Measurements from ENCODE around the gene UBAC2.
"Not testable (repeated sequence)": the region's sequence is repeated elsewhere in the genome, so short reads cannot be mapped to it uniquely, and the experiment has no call there.

UBAC2 gene

DNA sequence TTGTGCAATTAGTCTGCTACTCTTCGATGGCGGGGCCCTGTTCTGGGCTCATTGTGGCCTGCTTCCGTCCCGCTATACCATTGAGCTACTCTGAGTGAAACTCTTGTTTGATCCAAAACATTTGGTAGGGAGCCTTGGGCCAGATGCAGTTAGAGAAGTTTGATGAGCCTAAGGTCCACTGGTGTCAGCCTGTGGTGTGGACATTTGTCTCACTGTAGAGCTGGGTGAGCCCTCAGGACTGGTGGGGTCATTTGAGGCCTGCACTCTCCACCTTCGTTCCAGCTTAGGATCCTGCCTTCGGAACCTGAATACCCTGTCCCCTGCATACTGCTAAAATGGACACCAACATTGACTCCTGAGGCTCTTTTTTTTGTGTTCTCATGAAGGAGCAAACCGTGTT lies 6.9 kb downstream of the UBAC2 start:
- no peak for ATAC-seq
- TF ChIP-seq BACH2 (CRISPR knock-in tag; IDR thresholded peaks at IDR 0.05; ENCODE audit: borderline replicate concordance) (no peak), SNAI2 (CRISPR knock-in tag; IDR thresholded peaks at IDR 0.05) (no peak), ZFP3 (CRISPR knock-in tag; IDR thresholded peaks at IDR 0.05) (no peak), GLIS3 (CRISPR knock-in tag; IDR thresholded peaks at IDR 0.05) (no peak), ESRRG (CRISPR knock-in tag; IDR thresholded peaks at IDR 0.05) (no peak), CSDC2 (CRISPR knock-in tag; IDR thresholded peaks at IDR 0.05) (no peak), ZNF70 (CRISPR knock-in tag; IDR thresholded peaks at IDR 0.05) (no peak), ZNF565 (CRISPR knock-in tag; conservative IDR thresholded peaks at IDR 0.05; ENCODE audit: low read depth) (no peak), OSR1 (CRISPR knock-in tag; IDR thresholded peaks at IDR 0.05) (no peak), ISL1 (CRISPR knock-in tag; IDR thresholded peaks at IDR 0.05) (no peak), PPARA (CRISPR knock-in tag; IDR thresholded peaks at IDR 0.05; ENCODE audit: borderline replicate concordance) (no peak)
- TF ChIP-seq, protein P1, sequence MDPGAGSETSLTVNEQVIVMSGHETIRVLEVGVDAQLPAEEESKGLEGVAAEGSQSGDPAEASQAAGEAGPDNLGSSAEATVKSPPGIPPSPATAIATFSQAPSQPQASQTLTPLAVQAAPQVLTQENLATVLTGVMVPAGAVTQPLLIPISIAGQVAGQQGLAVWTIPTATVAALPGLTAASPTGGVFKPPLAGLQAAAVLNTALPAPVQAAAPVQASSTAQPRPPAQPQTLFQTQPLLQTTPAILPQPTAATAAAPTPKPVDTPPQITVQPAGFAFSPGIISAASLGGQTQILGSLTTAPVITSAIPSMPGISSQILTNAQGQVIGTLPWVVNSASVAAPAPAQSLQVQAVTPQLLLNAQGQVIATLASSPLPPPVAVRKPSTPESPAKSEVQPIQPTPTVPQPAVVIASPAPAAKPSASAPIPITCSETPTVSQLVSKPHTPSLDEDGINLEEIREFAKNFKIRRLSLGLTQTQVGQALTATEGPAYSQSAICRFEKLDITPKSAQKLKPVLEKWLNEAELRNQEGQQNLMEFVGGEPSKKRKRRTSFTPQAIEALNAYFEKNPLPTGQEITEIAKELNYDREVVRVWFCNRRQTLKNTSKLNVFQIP (CRISPR knock-in tag; IDR thresholded peaks at IDR 0.05; ENCODE audit: borderline replicate concordance, low read depth) = no peak
- TF ChIP-seq, protein P2, sequence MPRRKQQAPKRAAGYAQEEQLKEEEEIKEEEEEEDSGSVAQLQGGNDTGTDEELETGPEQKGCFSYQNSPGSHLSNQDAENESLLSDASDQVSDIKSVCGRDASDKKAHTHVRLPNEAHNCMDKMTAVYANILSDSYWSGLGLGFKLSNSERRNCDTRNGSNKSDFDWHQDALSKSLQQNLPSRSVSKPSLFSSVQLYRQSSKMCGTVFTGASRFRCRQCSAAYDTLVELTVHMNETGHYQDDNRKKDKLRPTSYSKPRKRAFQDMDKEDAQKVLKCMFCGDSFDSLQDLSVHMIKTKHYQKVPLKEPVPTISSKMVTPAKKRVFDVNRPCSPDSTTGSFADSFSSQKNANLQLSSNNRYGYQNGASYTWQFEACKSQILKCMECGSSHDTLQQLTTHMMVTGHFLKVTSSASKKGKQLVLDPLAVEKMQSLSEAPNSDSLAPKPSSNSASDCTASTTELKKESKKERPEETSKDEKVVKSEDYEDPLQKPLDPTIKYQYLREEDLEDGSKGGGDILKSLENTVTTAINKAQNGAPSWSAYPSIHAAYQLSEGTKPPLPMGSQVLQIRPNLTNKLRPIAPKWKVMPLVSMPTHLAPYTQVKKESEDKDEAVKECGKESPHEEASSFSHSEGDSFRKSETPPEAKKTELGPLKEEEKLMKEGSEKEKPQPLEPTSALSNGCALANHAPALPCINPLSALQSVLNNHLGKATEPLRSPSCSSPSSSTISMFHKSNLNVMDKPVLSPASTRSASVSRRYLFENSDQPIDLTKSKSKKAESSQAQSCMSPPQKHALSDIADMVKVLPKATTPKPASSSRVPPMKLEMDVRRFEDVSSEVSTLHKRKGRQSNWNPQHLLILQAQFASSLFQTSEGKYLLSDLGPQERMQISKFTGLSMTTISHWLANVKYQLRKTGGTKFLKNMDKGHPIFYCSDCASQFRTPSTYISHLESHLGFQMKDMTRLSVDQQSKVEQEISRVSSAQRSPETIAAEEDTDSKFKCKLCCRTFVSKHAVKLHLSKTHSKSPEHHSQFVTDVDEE (CRISPR knock-in tag; IDR thresholded peaks at IDR 0.05) = no peak
- TF ChIP-seq, protein P3, sequence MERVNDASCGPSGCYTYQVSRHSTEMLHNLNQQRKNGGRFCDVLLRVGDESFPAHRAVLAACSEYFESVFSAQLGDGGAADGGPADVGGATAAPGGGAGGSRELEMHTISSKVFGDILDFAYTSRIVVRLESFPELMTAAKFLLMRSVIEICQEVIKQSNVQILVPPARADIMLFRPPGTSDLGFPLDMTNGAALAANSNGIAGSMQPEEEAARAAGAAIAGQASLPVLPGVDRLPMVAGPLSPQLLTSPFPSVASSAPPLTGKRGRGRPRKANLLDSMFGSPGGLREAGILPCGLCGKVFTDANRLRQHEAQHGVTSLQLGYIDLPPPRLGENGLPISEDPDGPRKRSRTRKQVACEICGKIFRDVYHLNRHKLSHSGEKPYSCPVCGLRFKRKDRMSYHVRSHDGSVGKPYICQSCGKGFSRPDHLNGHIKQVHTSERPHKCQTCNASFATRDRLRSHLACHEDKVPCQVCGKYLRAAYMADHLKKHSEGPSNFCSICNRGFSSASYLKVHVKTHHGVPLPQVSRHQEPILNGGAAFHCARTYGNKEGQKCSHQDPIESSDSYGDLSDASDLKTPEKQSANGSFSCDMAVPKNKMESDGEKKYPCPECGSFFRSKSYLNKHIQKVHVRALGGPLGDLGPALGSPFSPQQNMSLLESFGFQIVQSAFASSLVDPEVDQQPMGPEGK (CRISPR knock-in tag; IDR thresholded peaks at IDR 0.05; ENCODE audit: borderline replicate concordance) = no peak
- TF ChIP-seq, protein P4, sequence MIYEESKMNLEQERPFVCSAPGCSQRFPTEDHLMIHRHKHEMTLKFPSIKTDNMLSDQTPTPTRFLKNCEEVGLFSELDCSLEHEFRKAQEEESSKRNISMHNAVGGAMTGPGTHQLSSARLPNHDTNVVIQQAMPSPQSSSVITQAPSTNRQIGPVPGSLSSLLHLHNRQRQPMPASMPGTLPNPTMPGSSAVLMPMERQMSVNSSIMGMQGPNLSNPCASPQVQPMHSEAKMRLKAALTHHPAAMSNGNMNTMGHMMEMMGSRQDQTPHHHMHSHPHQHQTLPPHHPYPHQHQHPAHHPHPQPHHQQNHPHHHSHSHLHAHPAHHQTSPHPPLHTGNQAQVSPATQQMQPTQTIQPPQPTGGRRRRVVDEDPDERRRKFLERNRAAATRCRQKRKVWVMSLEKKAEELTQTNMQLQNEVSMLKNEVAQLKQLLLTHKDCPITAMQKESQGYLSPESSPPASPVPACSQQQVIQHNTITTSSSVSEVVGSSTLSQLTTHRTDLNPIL (CRISPR knock-in tag; IDR thresholded peaks at IDR 0.05; ENCODE audit: low read depth) = no peak

DNA sequence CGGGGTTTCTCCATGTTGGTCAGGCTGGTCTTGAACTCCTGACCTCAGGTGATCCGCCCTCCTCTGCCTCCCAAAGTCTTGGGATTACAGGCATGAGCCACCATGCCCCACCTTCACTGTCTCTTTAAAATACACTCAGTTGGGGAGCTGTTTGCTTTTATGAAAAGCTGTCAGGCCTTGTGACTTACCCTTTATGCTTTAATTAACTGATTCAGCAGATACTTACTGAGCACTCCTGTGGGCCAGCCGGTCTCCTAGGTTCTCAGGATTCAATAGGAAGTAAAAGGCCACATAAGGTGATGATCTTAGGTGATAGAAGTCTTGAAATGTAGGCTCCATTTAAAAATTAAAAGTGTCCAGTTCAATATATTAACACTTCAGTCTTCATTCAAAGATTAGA lies 7.5 kb downstream of the UBAC2 start:
- no peak for ATAC-seq
- TF ChIP-seq ZNF8 (CRISPR knock-in tag; IDR thresholded peaks at IDR 0.05) = no peak
- no peak for TF ChIP-seq ZNF565 (CRISPR knock-in tag; conservative IDR thresholded peaks at IDR 0.05; ENCODE audit: low read depth)
- no peak for TF ChIP-seq ARNTL (CRISPR knock-in tag; IDR thresholded peaks at IDR 0.05; ENCODE audit: borderline replicate concordance, low read depth)
- no peak for TF ChIP-seq ISL1 (CRISPR knock-in tag; IDR thresholded peaks at IDR 0.05)
- TF ChIP-seq, protein P2 (CRISPR knock-in tag; IDR thresholded peaks at IDR 0.05) = no peak
- no peak for TF ChIP-seq CSDC2 (CRISPR knock-in tag; IDR thresholded peaks at IDR 0.05)
- TF ChIP-seq ZC3H10 (CRISPR knock-in tag; IDR thresholded peaks at IDR 0.05) = no peak
- TF ChIP-seq OSR1 (CRISPR knock-in tag; IDR thresholded peaks at IDR 0.05) = no peak
- no peak for TF ChIP-seq TCF4 (CRISPR knock-in tag; IDR thresholded peaks at IDR 0.05; ENCODE audit: borderline replicate concordance)

DNA sequence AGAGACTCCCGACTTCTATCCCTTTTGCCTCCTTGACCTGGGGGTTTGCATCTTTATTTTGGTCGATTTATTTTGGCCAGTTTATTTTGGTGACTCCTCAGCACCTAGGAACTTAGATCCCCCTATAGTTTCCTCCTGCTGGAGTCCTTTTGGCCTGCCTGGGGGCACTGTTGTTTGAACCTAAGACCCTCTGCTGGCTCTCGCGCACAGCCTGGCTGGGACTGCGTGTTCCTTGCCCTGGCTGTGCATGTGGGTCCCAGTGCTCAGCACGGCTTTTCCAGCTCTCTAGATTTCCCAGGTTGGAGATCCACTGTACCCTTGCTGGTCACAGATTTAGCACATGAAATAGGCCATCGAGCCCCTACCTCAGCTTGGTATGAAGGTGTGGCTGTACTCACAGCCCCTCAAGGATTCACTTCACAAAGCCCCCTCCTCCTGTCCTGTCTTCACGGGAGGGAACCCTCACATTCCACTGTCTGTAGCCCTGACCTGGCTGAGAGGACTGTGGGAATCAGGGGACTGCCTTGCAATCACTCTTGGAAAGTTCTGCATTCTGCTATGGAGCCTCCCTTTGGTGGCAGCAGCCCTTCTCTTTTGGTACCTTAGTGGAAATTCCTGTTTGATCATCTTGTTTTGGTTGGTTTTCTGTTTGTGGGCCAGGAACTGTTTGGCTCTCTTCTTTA lies 8.3 kb downstream of the UBAC2 start:
- TF ChIP-seq, protein P5, sequence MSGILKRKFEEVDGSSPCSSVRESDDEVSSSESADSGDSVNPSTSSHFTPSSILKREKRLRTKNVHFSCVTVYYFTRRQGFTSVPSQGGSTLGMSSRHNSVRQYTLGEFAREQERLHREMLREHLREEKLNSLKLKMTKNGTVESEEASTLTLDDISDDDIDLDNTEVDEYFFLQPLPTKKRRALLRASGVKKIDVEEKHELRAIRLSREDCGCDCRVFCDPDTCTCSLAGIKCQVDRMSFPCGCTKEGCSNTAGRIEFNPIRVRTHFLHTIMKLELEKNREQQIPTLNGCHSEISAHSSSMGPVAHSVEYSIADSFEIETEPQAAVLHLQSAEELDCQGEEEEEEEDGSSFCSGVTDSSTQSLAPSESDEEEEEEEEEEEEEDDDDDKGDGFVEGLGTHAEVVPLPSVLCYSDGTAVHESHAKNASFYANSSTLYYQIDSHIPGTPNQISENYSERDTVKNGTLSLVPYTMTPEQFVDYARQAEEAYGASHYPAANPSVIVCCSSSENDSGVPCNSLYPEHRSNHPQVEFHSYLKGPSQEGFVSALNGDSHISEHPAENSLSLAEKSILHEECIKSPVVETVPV (CRISPR knock-in tag; IDR thresholded peaks at IDR 0.05) = no peak
- no peak for ATAC-seq

DNA sequence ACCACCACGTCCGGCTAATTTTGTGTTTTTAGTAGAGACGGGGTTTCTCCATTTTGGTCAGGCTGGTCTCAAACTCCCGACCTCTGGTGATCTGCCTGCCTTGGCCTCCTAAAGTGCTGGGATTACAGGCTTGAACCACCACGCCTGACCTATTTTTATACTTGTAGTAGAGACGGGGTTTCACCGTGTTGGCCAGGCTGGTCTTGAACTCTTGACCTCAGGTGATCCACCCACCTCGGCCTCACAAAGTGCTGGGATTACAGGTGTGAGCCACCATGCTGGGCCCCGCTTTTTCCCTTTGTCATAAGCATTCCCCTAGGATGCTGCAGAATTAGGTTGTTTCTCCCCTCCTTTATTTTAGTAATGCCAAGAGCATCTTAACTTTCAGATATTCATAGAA lies 10.0 kb downstream of the UBAC2 start:
- ATAC-seq = not testable (repeated sequence)
